CD14-positive monocyte (primary cell): ENCODE results near the gene TBX6. TPM values are rescaled to one million over a fixed set of nuclear protein-coding genes. Genes with fewer than 3 reads are reported as not detected.

Source experiments
- DNase-seq, 3 donors: peaks; one replicate each; pipeline ENCODE4 v3.0.0-alpha.2; 2011 to 2022
- H2AFZ ChIP-seq: 2 replicates; pipeline ENCODE4 v1.6.0; 2012; ENCODE audit warnings: mild to moderate bottlenecking, low read depth, low read length, inconsistent platforms; ENCODE audit not compliant: insufficient read depth, poor library complexity, severe bottlenecking
- H3K27ac ChIP-seq, 2 donors: 1 replicate in 1 of 2; 2 replicates in 1 of 2; pipeline ENCODE4 v1.5.1; 2012 to 2013; ENCODE audit warnings: low read length in 2 of 2, control low read depth in 1 of 2, inconsistent platforms in 1 of 2, low read depth in 1 of 2, mild to moderate bottlenecking in 1 of 2
- H3K27me3 ChIP-seq, 2 donors: one replicate each; pipeline versions ENCODE4 v1.6.0 to v1.6.1; 2011 to 2013; ENCODE audit warnings: low read length in 2 of 2; ENCODE audit not compliant: control insufficient read depth in 2 of 2, insufficient read depth in 2 of 2
- H3K36me3 ChIP-seq, 2 donors: replicated peaks in 1 of 2; 1 replicate in 1 of 2; 2 replicates in 1 of 2; pipeline versions ENCODE4 v1.5.1 to v1.6.1; 2012 to 2013; ENCODE audit warnings: low read length in 2 of 2, control low read depth in 1 of 2, inconsistent platforms in 1 of 2, mild to moderate bottlenecking in 1 of 2; ENCODE audit not compliant: insufficient read depth in 2 of 2, control insufficient read depth in 1 of 2
- H3K4me1 ChIP-seq, 2 donors: 1 replicate in 1 of 2; 2 replicates in 1 of 2; pipeline versions ENCODE4 v1.5.1 to v1.6.1; 2012 to 2013; ENCODE audit warnings: low read length in 2 of 2, control low read depth in 1 of 2, inconsistent platforms in 1 of 2, mild to moderate bottlenecking in 1 of 2, moderate library complexity in 1 of 2; ENCODE audit not compliant: insufficient read depth in 2 of 2, control insufficient read depth in 1 of 2
- H3K4me2 ChIP-seq: replicated peaks from 2 replicates; pipeline ENCODE3; 2012; ENCODE audit warnings: low read length, moderate library complexity, mild to moderate bottlenecking; ENCODE audit not compliant: poor library complexity, severe bottlenecking; ENCODE audit errors: extremely low read depth
- H3K4me3 ChIP-seq, 3 experiments: fragments of 200-600 bp in 1 of 3; sonication (generic) in 1 of 3; replicated peaks in 1 of 3; 1 replicate in 2 of 3; 2 replicates in 1 of 3; pipeline ENCODE4 v1.5.1; 2011 to 2013; ENCODE audit warnings: low read length in 3 of 3, mild to moderate bottlenecking in 3 of 3, control low read depth in 2 of 3, low read depth in 2 of 3, inconsistent platforms in 1 of 3, moderate library complexity in 1 of 3
- H3K79me2 ChIP-seq: 2 replicates; pipeline ENCODE4 v1.6.0; 2012; ENCODE audit warnings: mild to moderate bottlenecking, control low read depth, inconsistent platforms, low read length, moderate library complexity; ENCODE audit not compliant: insufficient read depth
- H3K9ac ChIP-seq: 2 replicates; pipeline ENCODE4 v1.6.0; 2017; ENCODE audit warnings: low read length, mild to moderate bottlenecking; ENCODE audit not compliant: insufficient read depth, poor library complexity, severe bottlenecking
- H3K9me3 ChIP-seq, 2 donors: replicated peaks in 1 of 2; 1 replicate in 1 of 2; 2 replicates in 1 of 2; pipeline versions ENCODE4 v1.5.1 to v1.6.1; 2012 to 2013; ENCODE audit warnings: low read length in 2 of 2, control low read depth in 1 of 2; ENCODE audit not compliant: control insufficient read depth in 1 of 2, insufficient read depth in 1 of 2
- H4K20me1 ChIP-seq: 2 replicates; pipeline ENCODE4 v1.6.0; 2012; ENCODE audit warnings: mild to moderate bottlenecking, low read length, control low read depth, moderate library complexity; ENCODE audit not compliant: insufficient read depth
- H3K27ac Mint-ChIP-seq, 7 donors: one replicate each; pipeline ENCODE4 v1.8.0; 2020; ENCODE audit warnings: mild to moderate bottlenecking in 7 of 7, mixed read lengths in 7 of 7, moderate library complexity in 6 of 7, inconsistent platforms in 2 of 7
- H3K27me3 Mint-ChIP-seq, 3 donors: one replicate each; pipeline ENCODE4 v1.8.0; 2021 to 2022; ENCODE audit warnings: low read depth in 3 of 3, mild to moderate bottlenecking in 3 of 3, mixed read lengths in 3 of 3, moderate library complexity in 3 of 3, inconsistent platforms in 1 of 3
- H3K36me3 Mint-ChIP-seq, 2 donors: one replicate each; pipeline ENCODE4 v1.8.0; 2020; ENCODE audit warnings: mixed read lengths in 2 of 2, inconsistent platforms in 1 of 2, mild to moderate bottlenecking in 1 of 2
- H3K4me1 Mint-ChIP-seq: one replicate; pipeline ENCODE4 v1.8.0; 2020; ENCODE audit warnings: mild to moderate bottlenecking, mixed read lengths
- H3K4me3 Mint-ChIP-seq, 2 donors: one replicate each; pipeline ENCODE4 v1.8.0; 2020; ENCODE audit warnings: mild to moderate bottlenecking in 2 of 2, mixed read lengths in 2 of 2, moderate library complexity in 1 of 2
- H3K9me3 Mint-ChIP-seq, 7 donors: one replicate each; pipeline ENCODE4 v1.8.0; 2020 to 2022; ENCODE audit warnings: mixed read lengths in 7 of 7, mild to moderate bottlenecking in 6 of 7, moderate library complexity in 6 of 7, inconsistent platforms in 2 of 7
- WGBS: methylation state at CpG from one replicate; pipeline ENCODE4 v1.1.5; 2013; ENCODE audit warnings: missing lambda C conversion rate; ENCODE audit not compliant: insufficient coverage; 5-methylcytosine and 5-hydroxymethylcytosine counted together
- intact Hi-C, 2 donors: fragments of 100-400 bp; cut with micrococcal nuclease; formaldehyde crosslinking; loops; one replicate each; pipeline versions ENCODE4 v1.15.0 to v1.15.1; 2023
- polyA plus RNA-seq, 3 donors: library from polyadenylated mRNA; depleted of rRNA in 1 of 3; unstranded in 2 of 3; stranded (reverse) in 1 of 3; fragments of 300-500 nt in 2 of 3; fragments of >200 nt in 1 of 3; fragmentation: Illumina TruSeq in 2 of 3; gene quantifications; 1 replicate in 2 of 3; 2 replicates in 1 of 3; pipeline ENCODE4 v1.2.3, GENCODE V29; 2012 to 2021
- TF ChIP-seq, protein P1 (sequence below): fragments of 200-600 bp; IDR thresholded peaks from one replicate; pipeline ENCODE4 v1.8.0; 2022; ENCODE audit warnings: antibody characterized with exemption, mild to moderate bottlenecking

The TBX6 gene
- polyA plus RNA-seq, 3 donors, result 0.10 to 0.65 (median 0.11) TPM

DNA sequence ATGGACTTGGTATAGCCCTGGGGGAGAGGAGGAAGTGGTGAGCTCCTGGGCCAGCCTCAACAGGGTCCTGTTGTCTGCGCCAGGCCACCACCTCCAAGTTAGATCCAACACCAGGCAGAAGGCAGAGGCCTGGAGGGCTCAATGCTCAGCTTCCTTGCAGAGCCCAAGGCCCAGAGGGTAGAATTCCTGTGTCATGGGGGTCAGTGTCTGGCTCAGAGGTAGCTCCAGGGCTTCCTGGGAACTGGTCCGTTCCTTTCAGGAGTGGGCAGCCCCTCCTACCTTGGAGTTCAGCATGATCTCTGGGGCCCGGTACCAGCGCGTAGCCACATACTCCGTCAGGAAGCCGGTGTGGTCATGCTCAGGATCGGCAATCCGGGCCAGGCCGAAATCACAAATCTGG, 26.0 kb upstream of the TBX6 start:
- intact Hi-C loops, result no loop called here
- H3K4me3 Mint-ChIP-seq, result no peak overlapping the region
- Histone ChIP-seq H3K9ac (no peak overlapping the region), H2AFZ (no peak overlapping the region), H3K79me2 (peaks cover 12% of the 10 kb centered on the region), H3K4me1 (peaks cover 14 to 16% of the 10 kb centered on the region in 2 donors), H3K4me2 (no peak overlapping the region), H3K4me3 (no peak overlapping the region), H3K27me3 (no peaks in the 10 kb centered on the region), H3K9me3 (no peaks in the 10 kb centered on the region), H3K36me3 (peaks cover 38 to 54% of the 10 kb centered on the region in 2 donors), H3K27ac (no peak overlapping the region), H4K20me1 (no peaks in the 10 kb centered on the region)
- peaks cover 0 to 5% (median 0%) of the 10 kb centered on the region in 3 donors for H3K27me3 Mint-ChIP-seq
- TF ChIP-seq, protein P1, sequence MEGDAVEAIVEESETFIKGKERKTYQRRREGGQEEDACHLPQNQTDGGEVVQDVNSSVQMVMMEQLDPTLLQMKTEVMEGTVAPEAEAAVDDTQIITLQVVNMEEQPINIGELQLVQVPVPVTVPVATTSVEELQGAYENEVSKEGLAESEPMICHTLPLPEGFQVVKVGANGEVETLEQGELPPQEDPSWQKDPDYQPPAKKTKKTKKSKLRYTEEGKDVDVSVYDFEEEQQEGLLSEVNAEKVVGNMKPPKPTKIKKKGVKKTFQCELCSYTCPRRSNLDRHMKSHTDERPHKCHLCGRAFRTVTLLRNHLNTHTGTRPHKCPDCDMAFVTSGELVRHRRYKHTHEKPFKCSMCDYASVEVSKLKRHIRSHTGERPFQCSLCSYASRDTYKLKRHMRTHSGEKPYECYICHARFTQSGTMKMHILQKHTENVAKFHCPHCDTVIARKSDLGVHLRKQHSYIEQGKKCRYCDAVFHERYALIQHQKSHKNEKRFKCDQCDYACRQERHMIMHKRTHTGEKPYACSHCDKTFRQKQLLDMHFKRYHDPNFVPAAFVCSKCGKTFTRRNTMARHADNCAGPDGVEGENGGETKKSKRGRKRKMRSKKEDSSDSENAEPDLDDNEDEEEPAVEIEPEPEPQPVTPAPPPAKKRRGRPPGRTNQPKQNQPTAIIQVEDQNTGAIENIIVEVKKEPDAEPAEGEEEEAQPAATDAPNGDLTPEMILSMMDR, result no peak
- DNase-seq, result no peak
- WGBS, result 95% methylated on average over 9 of the region's 10 CpGs
- peaks cover 23% of the 10 kb centered on the region for H3K4me1 Mint-ChIP-seq
- peaks cover 46 to 81% of the 10 kb centered on the region in 2 donors for H3K36me3 Mint-ChIP-seq
- H3K27ac Mint-ChIP-seq, result no peak overlapping the region
- peaks cover 0 to 2% (median 0%) of the 10 kb centered on the region in 7 donors for H3K9me3 Mint-ChIP-seq

DNA sequence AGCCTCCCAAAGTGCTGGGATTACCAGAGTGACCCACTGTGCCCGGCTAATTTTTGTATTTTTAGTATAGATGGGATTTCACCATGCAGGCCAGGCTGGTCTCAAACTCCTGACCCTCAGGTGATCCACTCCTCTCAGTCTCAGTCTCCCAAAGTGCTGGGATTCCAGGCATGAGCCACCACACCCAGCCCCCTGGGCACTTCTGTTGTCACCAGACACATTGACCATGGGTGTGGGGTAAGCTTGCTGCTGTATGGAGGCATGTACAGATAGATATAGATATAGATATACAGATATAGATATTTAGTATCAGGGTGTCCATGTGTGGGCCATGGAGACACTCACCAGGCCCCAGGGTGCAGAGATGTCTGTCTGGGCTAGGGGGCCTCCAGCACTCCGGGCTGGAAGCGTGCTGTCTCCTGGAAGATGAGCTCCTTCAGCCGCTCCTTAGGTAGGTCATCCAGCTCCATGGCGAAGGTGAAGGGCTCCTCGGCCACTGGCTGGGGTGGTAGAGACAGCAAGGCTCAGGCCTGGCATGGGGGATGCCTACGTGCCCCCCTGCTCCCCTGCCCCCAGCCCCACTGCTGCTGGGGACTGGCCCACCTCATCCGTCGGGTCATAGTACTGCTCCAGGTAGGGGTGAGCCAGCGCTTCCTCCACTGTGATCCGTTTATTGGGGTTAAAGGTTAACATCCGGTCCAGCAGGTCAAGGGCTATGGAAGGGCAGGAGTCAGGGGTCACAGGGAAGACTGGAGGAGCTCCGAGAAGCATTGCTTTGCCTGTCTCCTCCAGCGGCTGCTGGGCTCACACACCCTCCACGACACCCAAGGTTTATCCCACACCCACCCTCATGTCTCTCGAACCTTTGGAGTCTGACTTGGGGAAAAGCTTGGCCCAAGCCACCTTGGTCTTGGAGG, 24.8 kb upstream of the TBX6 start:
- H3K27ac ChIP-seq, result no peak overlapping the region
- Mint-ChIP-seq H3K4me3 (no peak overlapping the region), H3K36me3 (peaks cover 51 to 90% of the 10 kb centered on the region in 2 donors), H3K27me3 (peaks cover 0 to 5% (median 0%) of the 10 kb centered on the region in 3 donors), H3K27ac (no peak overlapping the region), H3K4me1 (peaks cover 14% of the 10 kb centered on the region), H3K9me3 (peaks cover 0 to 5% (median 0%) of the 10 kb centered on the region in 7 donors)
- H4K20me1 ChIP-seq, result no peaks in the 10 kb centered on the region
- TF ChIP-seq, protein P1, result no peak
- intact Hi-C loops, result no loop called here
- no peak overlapping the region for H2AFZ ChIP-seq
- peaks cover 3 to 4% of the 10 kb centered on the region in 2 donors for H3K4me1 ChIP-seq
- no peak overlapping the region for H3K4me2 ChIP-seq
- peaks cover 38 to 65% of the 10 kb centered on the region in 2 donors for H3K36me3 ChIP-seq
- no peaks in the 10 kb centered on the region for H3K27me3 ChIP-seq
- WGBS, result 98% methylated on average over 7 of the region's 16 CpGs
- no peak for DNase-seq
- H3K9me3 ChIP-seq, result no peaks in the 10 kb centered on the region
- H3K79me2 ChIP-seq, result peaks cover 1% of the 10 kb centered on the region
- no peak overlapping the region for H3K9ac ChIP-seq
- H3K4me3 ChIP-seq, result no peak overlapping the region
